ENCODE results near the gene CARMIL1.

CARMIL1 gene

DNA sequence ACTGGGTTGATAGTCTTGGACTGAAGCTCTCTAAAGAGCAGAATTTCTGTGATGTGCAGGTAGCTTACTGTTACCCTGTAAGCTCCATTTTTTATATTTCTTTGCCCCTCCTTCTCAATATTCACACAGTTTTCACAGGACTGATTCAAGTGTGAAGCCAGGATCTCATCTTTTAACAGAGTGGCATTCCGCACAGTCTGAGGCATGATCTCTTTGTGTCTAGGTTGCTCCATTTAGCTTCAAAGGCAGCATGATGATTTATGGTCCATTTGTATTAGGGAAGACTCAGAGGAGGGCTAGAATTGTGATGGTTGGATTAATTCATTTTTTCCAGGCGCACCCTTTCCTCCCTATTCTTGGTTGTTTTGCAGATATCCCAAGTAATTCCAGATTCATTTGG lies 43.5 kb downstream of the CARMIL1 start:
- H3K27me3 ChIP-seq, result peaks cover 19% of the 10 kb centered on the region
- TF ChIP-seq CTCF (IDR thresholded peaks at IDR 0.05), result no peak
- H3K9me3 ChIP-seq, result no peaks in the 10 kb centered on the region
- H3K27ac ChIP-seq, result no peak overlapping the region
- H3K4me3 ChIP-seq (ENCODE audit: low read depth in 1 of 2, low read length in 1 of 2), result no peak overlapping the region
- no peaks in the 10 kb centered on the region for H3K36me3 ChIP-seq
- no peaks in the 10 kb centered on the region for H3K4me1 ChIP-seq (ENCODE audit: control insufficient read depth in 1 of 2, insufficient read depth in 1 of 2, low read depth in 1 of 2, low read length in 1 of 2)

DNA sequence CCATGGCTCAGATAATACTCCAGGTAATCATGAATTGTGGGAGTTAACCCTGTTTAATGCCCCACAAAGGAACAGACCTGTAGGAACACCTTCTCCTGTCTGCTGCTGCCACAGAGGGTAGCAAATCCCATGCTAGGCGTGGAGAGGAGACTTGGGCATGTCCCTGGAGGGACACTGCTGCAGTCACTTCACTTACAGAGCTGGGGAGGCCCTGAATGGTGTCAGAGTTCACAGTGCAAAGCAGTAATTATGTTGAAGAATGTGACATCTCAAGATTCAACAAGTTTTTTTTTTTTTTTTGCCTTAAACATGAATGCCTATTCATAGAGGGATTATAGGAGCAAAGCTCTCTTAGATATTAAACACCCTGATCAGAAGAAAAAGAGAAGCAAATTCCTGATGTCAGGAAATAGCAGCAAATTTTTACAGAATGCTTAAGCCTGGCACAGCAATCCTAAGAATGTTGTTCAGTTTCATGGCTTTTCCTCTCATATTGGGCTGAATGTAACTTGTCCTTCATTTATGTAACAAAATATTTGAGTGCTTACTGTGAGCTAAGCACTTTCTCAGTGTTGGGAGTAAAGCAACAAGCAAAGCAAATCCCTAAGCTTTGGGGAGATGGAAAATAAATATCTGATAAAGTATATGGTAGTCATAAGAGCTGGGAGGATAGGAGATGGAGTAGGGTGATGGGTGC lies 45.0 kb downstream of the CARMIL1 start:
- H3K9me3 ChIP-seq, result no peaks in the 10 kb centered on the region
- H3K27me3 ChIP-seq, result peaks cover 29% of the 10 kb centered on the region
- H3K36me3 ChIP-seq, result no peaks in the 10 kb centered on the region
- H3K4me3 ChIP-seq (ENCODE audit: low read depth in 1 of 2, low read length in 1 of 2), result no peak overlapping the region
- no peaks in the 10 kb centered on the region for H3K4me1 ChIP-seq (ENCODE audit: control insufficient read depth in 1 of 2, insufficient read depth in 1 of 2, low read depth in 1 of 2, low read length in 1 of 2)
- no peak overlapping the region for H3K27ac ChIP-seq
- TF ChIP-seq CTCF (IDR thresholded peaks at IDR 0.05), result no peak

GRCh38 chr6:25326126-25326525 lies 47.0 kb downstream of the CARMIL1 start:
- TF ChIP-seq CTCF (IDR thresholded peaks at IDR 0.05), result no peak
- no peaks in the 10 kb centered on the region for H3K36me3 ChIP-seq
- H3K27me3 ChIP-seq, result peaks cover 35% of the 10 kb centered on the region
- H3K4me1 ChIP-seq (ENCODE audit: control insufficient read depth in 1 of 2, insufficient read depth in 1 of 2, low read depth in 1 of 2, low read length in 1 of 2), result no peaks in the 10 kb centered on the region
- no peaks in the 10 kb centered on the region for H3K9me3 ChIP-seq
- no peak overlapping the region for H3K4me3 ChIP-seq (ENCODE audit: low read depth in 1 of 2, low read length in 1 of 2)
- H3K27ac ChIP-seq, result no peak overlapping the region

DNA sequence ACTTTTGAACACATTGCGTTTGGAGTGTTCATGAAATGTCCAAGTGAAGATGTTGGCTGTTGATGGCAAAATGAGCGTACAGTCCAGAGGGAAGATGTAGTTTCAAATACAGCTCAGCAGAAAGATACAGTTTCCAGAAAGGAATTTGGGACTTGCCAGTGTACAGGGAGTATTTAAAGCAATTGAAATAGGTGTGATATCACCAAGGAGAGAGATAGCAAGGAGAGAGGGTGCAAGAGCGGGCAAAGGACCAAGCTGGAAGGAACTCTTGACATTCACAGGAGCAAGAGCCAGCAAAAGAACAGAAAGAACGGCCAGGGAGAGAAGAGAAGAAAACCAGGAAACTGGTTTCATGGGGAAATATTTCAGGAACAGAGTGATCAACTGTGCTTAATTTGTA lies 47.8 kb downstream of the CARMIL1 start:
- Histone ChIP-seq H3K27me3 (peaks cover 40% of the 10 kb centered on the region), H3K4me1 (ENCODE audit: control insufficient read depth in 1 of 2, insufficient read depth in 1 of 2, low read depth in 1 of 2, low read length in 1 of 2) (no peaks in the 10 kb centered on the region), H3K36me3 (no peaks in the 10 kb centered on the region), H3K4me3 (ENCODE audit: low read depth in 1 of 2, low read length in 1 of 2) (no peak overlapping the region), H3K9me3 (no peaks in the 10 kb centered on the region), H3K27ac (no peak overlapping the region)
- TF ChIP-seq CTCF (IDR thresholded peaks at IDR 0.05), result no peak

GRCh38 chr6:25327432-25327831 lies 48.3 kb downstream of the CARMIL1 start:
- H3K4me3 ChIP-seq (ENCODE audit: low read depth in 1 of 2, low read length in 1 of 2), result no peak overlapping the region

More at GRCh38 chr6:25327432-25327831, 48.3 kb downstream of the CARMIL1 start:
- TF ChIP-seq CTCF (IDR thresholded peaks at IDR 0.05), result no peak
- Histone ChIP-seq H3K27me3 (peaks cover 40% of the 10 kb centered on the region), H3K36me3 (no peaks in the 10 kb centered on the region), H3K9me3 (no peaks in the 10 kb centered on the region), H3K4me1 (ENCODE audit: control insufficient read depth in 1 of 2, insufficient read depth in 1 of 2, low read depth in 1 of 2, low read length in 1 of 2) (no peaks in the 10 kb centered on the region), H3K27ac (no peak overlapping the region)

Data from neutrophil (primary cell).